HFF-Myc (cell line): ENCODE results near the gene SHANK1.

Source experiments
- DNase-seq: peaks from one replicate; pipeline ENCODE4 v3.0.0-alpha.2; 2011; ENCODE audit warnings: low read depth; ENCODE audit errors: extremely low read depth
- H3K4me3 ChIP-seq: replicated peaks from 2 replicates; pipeline ENCODE4 v1.5.1; 2011; ENCODE audit warnings: low read depth, mild to moderate bottlenecking, control low read depth, low read length
- TF ChIP-seq, protein P1 (sequence below): IDR thresholded peaks from 2 replicates; pipeline ENCODE4 v1.5.1; 2012; ENCODE audit warnings: mild to moderate bottlenecking, low read depth, low read length, control low read depth; ENCODE audit errors: missing control alignments

Gene SHANK1

DNA sequence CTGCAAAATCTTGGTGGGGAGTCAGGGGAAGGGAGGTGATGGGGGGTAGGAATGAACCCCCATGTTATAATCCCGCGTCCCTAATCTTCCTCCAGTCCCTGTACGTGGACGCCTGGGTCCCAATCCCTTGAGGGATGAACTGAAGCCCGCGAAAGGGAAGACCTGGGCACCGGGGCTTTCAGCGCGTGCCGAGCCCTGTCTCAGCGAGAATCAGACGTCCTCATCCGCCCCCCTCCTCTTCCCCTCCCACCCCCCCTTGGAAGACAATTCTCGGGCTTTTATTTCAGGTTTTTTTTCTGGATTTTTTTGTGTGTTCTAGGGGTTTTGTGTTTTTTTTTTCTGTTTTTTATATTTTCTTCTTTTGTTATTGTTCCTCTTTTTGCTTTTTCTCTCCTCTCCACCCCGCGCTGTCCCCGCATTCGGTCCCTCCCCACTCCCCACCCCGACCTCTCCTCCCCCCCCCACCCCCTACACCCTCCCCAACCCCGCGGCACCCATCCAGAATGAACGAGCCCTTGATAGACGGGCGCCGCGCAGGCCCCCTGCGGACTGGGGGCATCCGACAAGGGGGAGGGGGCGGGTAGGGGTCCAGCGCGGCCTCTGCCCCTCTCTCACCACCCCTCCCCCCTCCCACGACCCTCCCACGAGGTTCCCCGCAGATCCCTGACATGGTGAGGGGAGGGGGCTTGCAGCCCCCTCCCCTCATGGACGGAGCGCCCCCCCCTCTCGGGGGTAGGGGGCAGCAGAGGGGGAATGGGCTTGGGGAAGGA lies 60.1 kb downstream of the SHANK1 start:
- TF ChIP-seq, protein P1, sequence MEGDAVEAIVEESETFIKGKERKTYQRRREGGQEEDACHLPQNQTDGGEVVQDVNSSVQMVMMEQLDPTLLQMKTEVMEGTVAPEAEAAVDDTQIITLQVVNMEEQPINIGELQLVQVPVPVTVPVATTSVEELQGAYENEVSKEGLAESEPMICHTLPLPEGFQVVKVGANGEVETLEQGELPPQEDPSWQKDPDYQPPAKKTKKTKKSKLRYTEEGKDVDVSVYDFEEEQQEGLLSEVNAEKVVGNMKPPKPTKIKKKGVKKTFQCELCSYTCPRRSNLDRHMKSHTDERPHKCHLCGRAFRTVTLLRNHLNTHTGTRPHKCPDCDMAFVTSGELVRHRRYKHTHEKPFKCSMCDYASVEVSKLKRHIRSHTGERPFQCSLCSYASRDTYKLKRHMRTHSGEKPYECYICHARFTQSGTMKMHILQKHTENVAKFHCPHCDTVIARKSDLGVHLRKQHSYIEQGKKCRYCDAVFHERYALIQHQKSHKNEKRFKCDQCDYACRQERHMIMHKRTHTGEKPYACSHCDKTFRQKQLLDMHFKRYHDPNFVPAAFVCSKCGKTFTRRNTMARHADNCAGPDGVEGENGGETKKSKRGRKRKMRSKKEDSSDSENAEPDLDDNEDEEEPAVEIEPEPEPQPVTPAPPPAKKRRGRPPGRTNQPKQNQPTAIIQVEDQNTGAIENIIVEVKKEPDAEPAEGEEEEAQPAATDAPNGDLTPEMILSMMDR: no peak
- no peak overlapping the region for H3K4me3 ChIP-seq
- no peak for DNase-seq

DNA sequence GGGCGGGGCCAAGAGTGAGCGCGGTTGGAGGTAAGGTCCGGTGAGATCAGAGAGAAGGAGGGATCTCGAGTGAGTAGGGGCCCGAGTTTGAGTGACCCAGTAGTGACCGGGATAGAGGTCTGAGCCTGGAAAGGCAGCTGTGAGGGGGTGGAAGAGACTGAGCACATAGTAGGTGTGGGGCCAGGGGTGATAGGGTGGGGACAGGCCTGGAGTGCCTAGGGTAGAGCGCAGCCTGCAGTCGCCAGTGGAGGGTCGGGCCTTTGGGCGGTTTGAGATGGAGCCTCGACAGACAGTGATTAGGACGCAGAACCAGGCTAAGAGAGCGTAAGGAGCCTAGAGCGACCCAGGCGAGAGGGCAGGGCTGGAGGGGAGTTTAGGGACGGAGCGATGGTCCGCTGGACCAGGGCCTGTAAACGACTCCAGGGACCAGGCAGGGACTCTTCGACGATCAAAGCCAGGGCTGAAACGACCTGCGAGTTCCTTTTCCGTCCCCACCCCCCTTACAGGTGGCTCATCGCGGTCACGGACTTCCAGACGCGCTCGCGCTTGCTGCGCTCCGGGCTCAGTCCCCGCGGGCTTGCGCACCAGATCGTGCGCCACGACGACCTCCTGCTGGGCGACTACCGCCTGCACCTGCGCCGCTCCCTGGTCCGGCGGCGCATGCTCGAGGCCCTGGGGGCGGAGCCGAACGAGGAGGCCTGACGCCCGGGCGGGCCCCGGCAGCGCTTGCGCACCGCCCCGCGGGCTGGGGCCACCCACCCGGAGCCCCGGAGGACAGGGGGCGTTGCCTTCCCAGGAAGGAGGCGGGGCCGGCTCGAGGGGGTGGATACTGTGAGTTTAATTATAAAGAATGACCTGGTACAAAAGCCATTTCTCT lies 60.9 kb downstream of the SHANK1 start:
- DNase-seq: no peak
- peak overlapping the region; percentile 18; the same call in 1 of the 2 replicates for H3K4me3 ChIP-seq
- TF ChIP-seq, protein P1: no peak

DNA sequence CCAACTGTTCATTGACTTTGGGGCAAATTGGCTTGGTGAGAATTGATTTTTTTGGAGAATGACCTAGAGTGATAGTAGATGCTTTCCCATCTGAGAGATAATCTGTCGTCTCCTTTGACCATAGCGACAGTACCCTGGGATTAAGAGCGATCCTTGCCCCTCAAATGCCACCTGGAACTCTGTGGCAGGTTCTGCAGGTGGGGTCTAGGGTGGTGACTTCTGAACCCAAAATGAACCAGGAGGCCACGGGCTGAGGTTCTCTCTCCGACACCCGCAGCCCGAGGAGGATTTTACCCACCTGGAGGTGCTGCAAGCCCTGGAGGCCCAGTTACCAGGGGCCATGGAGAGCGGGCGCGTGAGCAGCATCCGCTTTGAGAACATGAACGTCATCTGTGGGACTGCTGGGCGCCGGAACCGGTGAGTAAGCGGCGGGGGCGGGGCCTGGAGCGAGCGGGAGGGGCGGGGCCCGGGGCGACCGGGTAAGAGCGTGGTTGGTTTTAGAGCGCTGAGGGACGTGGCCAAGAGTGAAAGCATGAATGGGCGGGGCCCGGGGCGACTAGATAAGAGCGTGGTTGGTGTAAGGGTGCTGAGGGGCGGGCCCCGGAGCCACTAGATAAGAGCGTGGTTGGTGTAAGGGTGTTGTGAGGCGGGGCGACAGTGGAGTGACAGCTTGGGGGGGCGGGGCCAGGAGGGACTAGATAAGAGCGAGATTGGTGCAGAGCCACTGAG lies 61.7 kb downstream of the SHANK1 start:
- TF ChIP-seq, protein P1: no peak
- peak overlapping the region; percentile 12; the same call in 1 of the 2 replicates for H3K4me3 ChIP-seq
- DNase-seq: peak; percentile 68

DNA sequence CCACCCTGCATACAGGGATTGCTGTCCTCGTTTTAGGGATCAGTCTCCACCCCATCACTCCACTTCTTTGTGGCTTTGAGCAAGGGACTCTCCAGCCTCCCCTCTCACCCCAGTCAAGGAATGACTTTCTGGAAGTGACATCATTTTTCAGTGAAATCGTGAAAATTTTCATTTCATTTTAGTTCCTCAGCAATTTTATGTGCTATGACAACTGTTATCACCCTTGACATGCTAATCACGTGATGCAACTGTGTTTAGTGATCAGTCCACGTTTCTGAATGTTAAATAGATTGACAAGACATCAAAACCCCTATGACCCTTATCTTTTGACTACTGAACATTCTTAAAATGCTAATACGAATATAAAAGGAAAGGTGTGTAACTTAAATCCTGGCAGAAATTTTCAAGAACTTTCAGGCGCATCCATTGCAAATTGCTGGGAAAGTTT lies 62.4 kb downstream of the SHANK1 start:
- no peak overlapping the region for H3K4me3 ChIP-seq
- TF ChIP-seq, protein P1: no peak
- no peak for DNase-seq

DNA sequence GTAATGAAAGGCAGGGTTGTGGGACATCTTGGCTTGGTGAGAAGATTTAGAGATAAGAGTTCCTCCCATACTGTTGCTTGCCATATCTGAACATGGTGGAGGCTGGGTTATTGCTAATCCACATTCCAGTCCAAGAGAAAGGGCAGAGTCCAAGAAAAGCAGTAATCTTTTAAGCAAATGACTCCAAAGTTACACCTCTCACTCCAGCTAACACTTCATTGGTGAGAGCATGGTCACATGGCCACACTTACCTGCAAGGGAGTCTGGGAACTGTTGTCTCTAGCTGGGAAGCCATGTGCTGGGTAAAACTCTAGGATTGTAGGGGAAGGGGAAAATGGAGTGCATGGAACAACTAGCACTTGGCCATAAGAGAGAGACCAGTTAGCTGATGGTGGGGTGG lies 64.7 kb downstream of the SHANK1 start:
- DNase-seq: no peak
- H3K4me3 ChIP-seq: no peak overlapping the region
- TF ChIP-seq, protein P1: no peak

DNA sequence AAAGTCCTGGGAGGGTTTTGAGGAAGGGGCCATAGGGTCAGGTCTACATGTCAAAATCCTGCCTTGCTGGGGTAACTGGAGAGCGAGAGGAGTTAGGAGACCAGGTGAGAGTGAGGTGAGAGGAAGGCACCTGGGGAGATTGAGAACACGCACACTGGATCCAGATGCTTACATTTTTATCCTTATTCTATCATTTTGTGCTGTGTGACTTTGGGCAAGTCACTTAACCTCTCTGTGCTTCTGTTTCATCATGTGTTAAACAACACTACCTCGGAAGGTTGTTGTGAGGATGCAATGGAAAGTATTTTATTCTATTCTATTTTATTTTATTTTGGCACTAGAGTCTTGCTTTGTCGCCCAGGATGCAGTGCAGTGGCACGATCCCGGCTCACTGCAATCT lies 66.9 kb downstream of the SHANK1 start:
- H3K4me3 ChIP-seq: no peak overlapping the region
- TF ChIP-seq, protein P1: no peak
- DNase-seq: no peak
